ENCODE measurements around the gene PRKCE.

DNA sequence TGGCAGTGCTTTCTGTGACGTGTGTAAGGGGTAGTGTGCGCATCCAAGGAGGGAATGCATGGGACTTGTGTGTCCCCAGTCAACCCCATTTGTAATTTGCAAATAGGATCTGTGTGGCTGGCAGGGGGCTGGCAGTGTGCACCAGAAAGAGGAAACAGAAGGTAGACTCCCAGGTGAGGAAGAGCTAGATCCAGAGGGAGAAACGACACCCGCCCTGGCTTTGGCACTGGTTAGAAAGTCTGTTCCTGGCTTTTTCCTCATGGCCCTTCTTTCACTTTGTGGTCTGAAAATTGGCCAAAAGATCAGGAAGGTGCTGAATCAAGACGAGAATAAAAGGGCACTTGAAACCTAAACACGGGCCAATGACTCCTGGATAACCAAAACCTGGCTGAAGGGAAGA, 33.3 kb downstream of the PRKCE start:
- TF ChIP-seq CTCF (IDR thresholded peaks at IDR 0.05; ENCODE audit: poor library complexity) (no peak), EZH2 (IDR thresholded peaks at IDR 0.05; ENCODE audit: borderline replicate concordance) (no peak), EZH2phosphoT487 (IDR thresholded peaks at IDR 0.05; ENCODE audit: low read depth, severe bottlenecking, unreplicated experiment) (no peak)
